GM12874 (cell line): Measurements from ENCODE around the gene FRAT1.
A peak's percentile ranks its signal among the peaks of the same experiment; 100 is the strongest.

Source experiments
- CTCF ChIP-seq: IDR thresholded peaks from 2 replicates; pipeline ENCODE4 v1.5.1; 2011; ENCODE audit warnings: low read depth, mild to moderate bottlenecking, control low read depth, low read length, moderate library complexity; ENCODE audit not compliant: insufficient read depth

FRAT1 gene

GRCh38 chr10:97280783-97281182 is 38.3 kb upstream of the FRAT1 start:
- no peak for TF ChIP-seq CTCF

- TF ChIP-seq CTCF: no peak
These were observed 27.5 kb upstream of the FRAT1 start for GRCh38 chr10:97291357-97292096.

GRCh38 chr10:97292097-97292861 is 26.8 kb upstream of the FRAT1 start, which contains the start of gene ARHGAP19:
Gene ARHGAP19 (minus strand): TSS chr10:97292637. CDS start chr10:97292627, 10 bp downstream.
- 0 out of 2 replicates have a peak, but pooled peaks have one; percentile 26 for TF ChIP-seq CTCF

GRCh38 chr10:97292862-97293198 is 26.2 kb upstream of the FRAT1 start:
- TF ChIP-seq CTCF: no peak

- no peak for TF ChIP-seq CTCF
These were observed 21.4 kb upstream of the FRAT1 start for GRCh38 chr10:97297556-97298222.

GRCh38 chr10:97298223-97298571 is 20.9 kb upstream of the FRAT1 start:
- no peak for TF ChIP-seq CTCF

GRCh38 chr10:97300980-97301379 is 18.1 kb upstream of the FRAT1 start:
- TF ChIP-seq CTCF: no peak
